ENCODE results near the gene RGS6. TPM values are rescaled to one million over a fixed set of nuclear protein-coding genes. Genes with fewer than 3 reads are reported as not detected.

The RGS6 gene
- total RNA-seq, 1 donor from 2014 or later: 2.4 TPM

DNA sequence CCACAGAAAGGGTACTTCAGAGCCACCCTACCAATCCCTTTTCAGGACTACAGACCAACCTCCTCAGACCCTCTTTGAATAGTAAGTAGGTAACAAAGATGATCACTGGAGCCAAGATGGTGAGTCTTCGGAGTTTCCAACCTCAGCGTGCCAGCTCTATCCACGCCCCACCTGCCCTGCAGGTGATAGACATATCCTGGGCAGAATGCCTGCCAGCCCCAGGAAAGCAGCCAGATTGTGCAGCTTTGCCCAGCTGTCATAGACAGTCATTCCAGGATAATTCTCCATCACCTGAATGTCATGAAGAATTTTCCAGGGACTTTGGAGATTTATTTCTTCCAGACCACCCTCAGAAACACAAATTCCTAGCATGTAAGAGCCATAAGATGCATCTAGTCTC lies 434.4 kb downstream of the RGS6 start:
- no peaks in the 10 kb centered on the region for H3K36me3 Mint-ChIP-seq (ENCODE audit: low read depth)
- no peaks in the 10 kb centered on the region for H3K4me1 Mint-ChIP-seq (ENCODE audit: low read depth)
- intact Hi-C loops (cut with micrococcal nuclease): no loop called here
- H3K27me3 Mint-ChIP-seq (ENCODE audit: insufficient read depth): peaks cover 5% of the 10 kb centered on the region
- H3K27ac Mint-ChIP-seq: no peak overlapping the region
- H3K9me3 Mint-ChIP-seq: no peaks in the 10 kb centered on the region
- DNase-seq (ENCODE audit: low spot score): no peak
- H3K4me3 Mint-ChIP-seq: no peak overlapping the region

DNA sequence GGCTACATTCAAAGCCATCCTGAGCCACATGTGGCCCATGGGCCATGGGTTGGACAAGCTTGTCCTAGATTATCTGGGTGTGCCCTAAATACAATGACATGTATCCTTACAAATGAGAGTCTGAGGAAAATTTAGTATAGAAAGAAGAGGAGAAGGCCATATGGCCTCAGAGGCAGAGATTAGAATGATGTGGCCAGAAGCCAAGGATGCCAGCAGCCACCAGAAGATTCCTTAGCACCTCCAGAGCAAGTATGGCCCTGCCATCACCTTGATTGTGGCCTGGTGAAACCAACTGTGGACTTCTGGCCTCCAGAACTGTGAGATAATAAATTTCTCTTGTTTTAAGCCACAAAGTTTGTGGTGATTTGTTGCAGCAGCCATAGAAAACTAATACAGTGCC lies 436.9 kb downstream of the RGS6 start:
- H3K9me3 Mint-ChIP-seq: no peaks in the 10 kb centered on the region
- H3K4me1 Mint-ChIP-seq (ENCODE audit: low read depth): no peaks in the 10 kb centered on the region
- no peak overlapping the region for H3K27ac Mint-ChIP-seq
- peaks cover 9% of the 10 kb centered on the region for H3K27me3 Mint-ChIP-seq (ENCODE audit: insufficient read depth)
- peaks cover 2% of the 10 kb centered on the region for H3K36me3 Mint-ChIP-seq (ENCODE audit: low read depth)
- DNase-seq (ENCODE audit: low spot score): no peak
- no peak overlapping the region for H3K4me3 Mint-ChIP-seq
- intact Hi-C loops (cut with micrococcal nuclease): no loop called here

DNA sequence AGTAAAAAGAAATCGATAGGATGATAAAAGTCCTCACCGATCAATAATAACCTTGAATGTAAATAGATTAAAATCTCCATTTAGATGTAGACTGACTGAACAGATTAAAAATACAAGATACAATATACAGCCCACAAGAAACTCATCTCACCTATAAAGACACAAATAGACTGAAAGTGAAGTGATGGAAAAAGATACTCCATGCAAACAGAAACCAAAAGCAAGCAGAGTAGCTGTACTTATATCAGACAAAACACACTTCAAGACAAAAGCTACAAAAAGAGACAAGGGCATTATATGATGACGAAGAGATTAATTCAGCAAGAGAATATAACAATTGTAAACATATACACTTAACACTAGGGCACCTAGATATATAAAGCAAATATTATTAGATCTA lies 444.8 kb downstream of the RGS6 start:
- intact Hi-C loops (cut with micrococcal nuclease): no loop called here
- no peak for DNase-seq (ENCODE audit: low spot score)
- Mint-ChIP-seq H3K4me3 (no peak overlapping the region), H3K27ac (peak overlapping the region; percentile 9), H3K27me3 (ENCODE audit: insufficient read depth) (peaks cover 35% of the 10 kb centered on the region), H3K9me3 (peaks cover 29% of the 10 kb centered on the region), H3K36me3 (ENCODE audit: low read depth) (peaks cover 2% of the 10 kb centered on the region), H3K4me1 (ENCODE audit: low read depth) (peaks cover 19% of the 10 kb centered on the region)

- Mint-ChIP-seq H3K9me3 (peaks cover 26% of the 10 kb centered on the region), H3K4me3 (no peak overlapping the region), H3K27me3 (ENCODE audit: insufficient read depth) (peaks cover 50% of the 10 kb centered on the region), H3K36me3 (ENCODE audit: low read depth) (no peaks in the 10 kb centered on the region), H3K27ac (no peak overlapping the region), H3K4me1 (ENCODE audit: low read depth) (peaks cover 26% of the 10 kb centered on the region)
- intact Hi-C loops (cut with micrococcal nuclease): no loop called here
- no peak for DNase-seq (ENCODE audit: low spot score)
Measured at GRCh38 chr14:72380456-72380855, 448.2 kb downstream of the RGS6 start.

GRCh38 chr14:72383865-72384264 lies 451.6 kb downstream of the RGS6 start:
- Mint-ChIP-seq H3K4me1 (ENCODE audit: low read depth) (peaks cover 12% of the 10 kb centered on the region), H3K27ac (no peak overlapping the region), H3K4me3 (no peak overlapping the region), H3K36me3 (ENCODE audit: low read depth) (no peaks in the 10 kb centered on the region), H3K27me3 (ENCODE audit: insufficient read depth) (peaks cover 45% of the 10 kb centered on the region), H3K9me3 (peaks cover 11% of the 10 kb centered on the region)
- no peak for DNase-seq (ENCODE audit: low spot score)
- intact Hi-C loops (cut with micrococcal nuclease): no loop called here

- intact Hi-C loops (cut with micrococcal nuclease): no loop called here
- Mint-ChIP-seq H3K36me3 (ENCODE audit: low read depth) (no peaks in the 10 kb centered on the region), H3K9me3 (no peaks in the 10 kb centered on the region), H3K27ac (no peak overlapping the region), H3K27me3 (ENCODE audit: insufficient read depth) (peaks cover 21% of the 10 kb centered on the region), H3K4me1 (ENCODE audit: low read depth) (peaks cover 7% of the 10 kb centered on the region), H3K4me3 (no peak overlapping the region)
- DNase-seq (ENCODE audit: low spot score): no peak
Measured at GRCh38 chr14:72387726-72388125, 455.5 kb downstream of the RGS6 start.

GRCh38 chr14:72389200-72389599 lies 457.0 kb downstream of the RGS6 start:
- Mint-ChIP-seq H3K4me3 (no peak overlapping the region), H3K27me3 (ENCODE audit: insufficient read depth) (peaks cover 8% of the 10 kb centered on the region), H3K9me3 (peaks cover 9% of the 10 kb centered on the region), H3K4me1 (ENCODE audit: low read depth) (peaks cover 2% of the 10 kb centered on the region), H3K27ac (no peak overlapping the region), H3K36me3 (ENCODE audit: low read depth) (no peaks in the 10 kb centered on the region)
- DNase-seq (ENCODE audit: low spot score): no peak
- intact Hi-C loops (cut with micrococcal nuclease): no loop called here

GRCh38 chr14:72401101-72401625 lies 468.9 kb downstream of the RGS6 start:
- Mint-ChIP-seq H3K27me3 (ENCODE audit: insufficient read depth) (peaks cover 28% of the 10 kb centered on the region), H3K4me3 (no peak overlapping the region), H3K36me3 (ENCODE audit: low read depth) (no peaks in the 10 kb centered on the region), H3K4me1 (ENCODE audit: low read depth) (peaks cover 14% of the 10 kb centered on the region), H3K27ac (no peak overlapping the region), H3K9me3 (peaks cover 12% of the 10 kb centered on the region)
- no peak for DNase-seq (ENCODE audit: low spot score)
- intact Hi-C loops (cut with micrococcal nuclease): no loop called here

DNA sequence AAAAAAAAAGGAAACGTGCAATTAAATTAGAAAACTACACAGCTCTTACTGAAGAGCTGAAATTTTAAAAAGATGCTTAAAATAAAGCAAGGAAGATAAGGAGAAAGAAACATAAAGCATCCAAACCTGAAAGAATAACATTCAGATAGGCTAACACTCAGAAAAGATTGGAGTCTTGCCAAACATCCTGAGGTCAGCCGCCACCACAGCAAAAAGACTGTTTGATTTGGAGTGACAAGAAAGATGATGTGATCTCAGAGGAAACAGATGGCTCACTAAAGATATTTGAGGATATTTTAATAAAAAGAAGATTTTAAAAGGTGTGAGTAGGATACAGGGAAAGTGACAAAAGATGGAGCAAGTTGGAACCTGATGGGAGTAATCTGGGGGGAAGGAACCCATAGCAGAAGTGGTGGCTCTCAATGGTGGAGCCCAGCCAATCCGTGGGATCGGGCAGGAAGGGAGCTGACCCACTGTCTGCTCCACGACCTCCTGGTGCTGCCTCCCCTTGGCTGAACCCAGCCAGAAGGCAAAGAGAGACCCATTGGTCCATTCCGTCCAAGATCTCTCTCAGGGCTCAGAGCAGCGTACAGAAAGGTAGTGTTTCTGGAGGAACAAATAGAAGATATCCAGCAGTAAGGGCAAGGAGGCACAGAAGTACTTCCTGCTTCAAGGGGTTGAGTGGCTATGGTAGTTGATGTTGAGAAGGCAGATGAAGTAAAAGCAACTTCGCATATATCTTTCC lies 469.6 kb downstream of the RGS6 start:
- Mint-ChIP-seq H3K27ac (peak overlapping the region; percentile 56), H3K4me3 (peak overlapping the region; percentile 37), H3K27me3 (ENCODE audit: insufficient read depth) (peaks cover 28% of the 10 kb centered on the region), H3K36me3 (ENCODE audit: low read depth) (no peaks in the 10 kb centered on the region), H3K4me1 (ENCODE audit: low read depth) (peaks cover 14% of the 10 kb centered on the region), H3K9me3 (peaks cover 9% of the 10 kb centered on the region)
- intact Hi-C loops (cut with micrococcal nuclease): no loop called here
- DNase-seq (ENCODE audit: low spot score): peak; percentile 14

- H3K9me3 Mint-ChIP-seq: peaks cover 9% of the 10 kb centered on the region
- H3K4me3 Mint-ChIP-seq: peak overlapping the region; percentile 37
- DNase-seq (ENCODE audit: low spot score): no peak
- no peak overlapping the region for H3K27ac Mint-ChIP-seq
- peaks cover 14% of the 10 kb centered on the region for H3K4me1 Mint-ChIP-seq (ENCODE audit: low read depth)
- peaks cover 25% of the 10 kb centered on the region for H3K27me3 Mint-ChIP-seq (ENCODE audit: insufficient read depth)
- intact Hi-C loops (cut with micrococcal nuclease): no loop called here
- H3K36me3 Mint-ChIP-seq (ENCODE audit: low read depth): no peaks in the 10 kb centered on the region
Measured at GRCh38 chr14:72402377-72402772, 470.1 kb downstream of the RGS6 start.

DNA sequence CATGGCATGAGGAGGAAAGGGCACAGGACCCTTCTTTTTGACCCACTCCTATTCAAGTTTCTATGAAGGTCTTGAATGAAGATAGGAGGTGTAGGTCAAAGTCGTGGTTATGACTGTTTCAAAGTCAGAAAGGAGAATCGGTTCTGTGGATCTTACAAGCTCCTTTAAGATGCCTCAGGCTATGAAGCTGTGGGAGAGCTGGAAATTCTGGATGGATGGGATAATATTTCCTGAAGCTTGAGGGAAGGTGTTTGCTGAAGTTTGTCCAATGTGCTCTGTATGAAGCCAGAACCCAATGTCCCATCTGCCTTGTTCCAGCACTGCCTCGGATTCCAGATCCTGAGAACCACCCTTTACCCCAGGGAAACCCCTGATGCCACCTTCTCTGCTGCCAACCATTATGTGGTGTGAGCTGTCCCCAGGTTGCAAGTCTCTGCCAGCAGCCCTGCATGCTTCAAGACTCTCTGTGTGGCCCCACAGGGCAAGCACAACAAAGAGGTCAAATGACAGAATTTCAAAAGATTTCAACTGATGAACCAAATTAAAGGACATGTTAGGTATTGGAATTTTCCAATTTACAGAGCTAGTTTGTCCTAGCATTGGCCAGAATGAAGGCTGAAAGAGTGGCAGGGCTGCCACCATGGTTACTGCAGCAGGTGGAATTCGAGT lies 472.0 kb downstream of the RGS6 start:
- no peak for DNase-seq (ENCODE audit: low spot score)
- Mint-ChIP-seq H3K27me3 (ENCODE audit: insufficient read depth) (peaks cover 19% of the 10 kb centered on the region), H3K27ac (no peak overlapping the region), H3K36me3 (ENCODE audit: low read depth) (no peaks in the 10 kb centered on the region), H3K4me3 (no peak overlapping the region), H3K4me1 (ENCODE audit: low read depth) (peaks cover 14% of the 10 kb centered on the region), H3K9me3 (peaks cover 12% of the 10 kb centered on the region)
- intact Hi-C loops (cut with micrococcal nuclease): no loop called here

DNA sequence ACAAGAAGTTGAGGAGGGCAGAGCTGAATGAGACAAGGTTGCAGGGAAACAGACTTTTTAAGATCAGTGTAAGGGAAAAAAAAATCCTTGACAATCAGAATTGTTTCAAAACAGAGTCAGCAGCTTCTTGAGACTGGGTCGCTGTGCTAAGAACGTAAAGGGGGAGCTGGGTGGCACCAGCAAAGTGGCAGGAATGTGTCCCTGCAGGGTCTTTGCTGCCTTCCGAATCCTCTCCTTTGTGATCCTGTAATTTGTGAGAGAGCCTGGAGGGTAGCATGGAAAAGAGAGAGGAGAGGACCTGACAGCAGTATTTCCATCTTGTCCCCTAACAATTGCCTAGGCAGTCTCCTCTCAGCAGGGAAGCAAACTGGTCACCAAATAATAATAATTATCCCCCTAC lies 472.8 kb downstream of the RGS6 start:
- no peaks in the 10 kb centered on the region for H3K36me3 Mint-ChIP-seq (ENCODE audit: low read depth)
- peaks cover 12% of the 10 kb centered on the region for H3K9me3 Mint-ChIP-seq

GRCh38 chr14:72408020-72408419 lies 475.8 kb downstream of the RGS6 start:
- no peak for DNase-seq (ENCODE audit: low spot score)
- no peak overlapping the region for H3K4me3 Mint-ChIP-seq
- H3K4me1 Mint-ChIP-seq (ENCODE audit: low read depth): no peaks in the 10 kb centered on the region
- H3K27ac Mint-ChIP-seq: no peak overlapping the region
- intact Hi-C loops (cut with micrococcal nuclease): no loop called here
- H3K36me3 Mint-ChIP-seq (ENCODE audit: low read depth): no peaks in the 10 kb centered on the region
- H3K9me3 Mint-ChIP-seq: peaks cover 7% of the 10 kb centered on the region
- peaks cover 9% of the 10 kb centered on the region for H3K27me3 Mint-ChIP-seq (ENCODE audit: insufficient read depth)

More for the DNA sequence above, 472.8 kb downstream of the RGS6 start:
- DNase-seq (ENCODE audit: low spot score): no peak
- peaks cover 14% of the 10 kb centered on the region for H3K4me1 Mint-ChIP-seq (ENCODE audit: low read depth)
- no peak overlapping the region for H3K27ac Mint-ChIP-seq
- peaks cover 17% of the 10 kb centered on the region for H3K27me3 Mint-ChIP-seq (ENCODE audit: insufficient read depth)
- intact Hi-C loops (cut with micrococcal nuclease): no loop called here
- H3K4me3 Mint-ChIP-seq: no peak overlapping the region

Measured in activated T-helper 1 cell treated with anti-CD3 and anti-CD28 coated beads, Interleukin-12 subunit alpha, Interleukin-12 subunit beta, Interleukin-2, Interleukin-4 antibody, amounts not matched to agents 30 ng/mL and 10 ng/mL and 1 ng/mL, durations not matched to agents 14 hours and 24 hours and 36 hours (primary cell).